GM12878 (cell line): Measurements from ENCODE around the gene CORO2B. TPM values are rescaled to one million over a fixed set of nuclear protein-coding genes. Genes with fewer than 3 reads are reported as not detected.

Experiments used
- ATAC-seq: fragments of 200-7000 bp; cut with Tn5 transposase; 3 replicates; pipeline ENCODE4 v1.9.1; 2020; ENCODE audit warnings: mild to moderate bottlenecking, moderate library complexity
- BruUV-seq: library from RNA; stranded (reverse); fragments of 400-500 nt; replicated peaks from 2 replicates; lab custom pipeline; 2021; lab: Mats Ljungman, UMichigan
- CTCF ChIA-PET: fragments of 300-600 bp; sonication (Branson Sonifier 250); formaldehyde crosslinking; extraction: SDS; loops from one replicate; lab custom pipeline; 2021; ENCODE audit warnings: inconsistent platforms; lab: Yijun Ruan, JAX
- POLR2A ChIA-PET: fragments of 350-600 bp; formaldehyde crosslinking; extraction: SDS; loops from one replicate; lab custom pipeline; 2021; ENCODE audit warnings: inconsistent platforms; lab: Charles Lee
- RAD21 ChIA-PET: fragments of 300-600 bp; sonication (Branson Sonifier 250); formaldehyde crosslinking; loops from one replicate; lab custom pipeline; 2023; ENCODE audit warnings: antibody characterized with exemption; ENCODE audit not compliant: unreplicated experiment; lab: Charles Lee
- SMC1A ChIA-PET: fragments of 300-600 bp; sonication (Branson Sonifier 250); formaldehyde crosslinking; loops from one replicate; lab custom pipeline; 2023; ENCODE audit not compliant: unreplicated experiment, uncharacterized antibody; lab: Charles Lee
- DNase-seq: peaks from one replicate; pipeline ENCODE4 v3.0.0-alpha.2; 2011; ENCODE audit warnings: low read depth, low spot score
- FAIRE-seq: peaks from 3 replicates; lab custom pipeline; 2011; peaks lifted over from hg19 to GRCh38; lab: Jason Lieb, UNC
- H2AFZ ChIP-seq: 2 replicates; pipeline ENCODE4 v1.6.0; 2011; ENCODE audit warnings: low read depth, low read length, control low read depth; ENCODE audit not compliant: control insufficient read depth
- H3K27ac ChIP-seq: 2 replicates; pipeline ENCODE4 v1.5.1; 2011; ENCODE audit warnings: control low read depth; ENCODE audit not compliant: control insufficient read depth, insufficient read depth
- H3K27me3 ChIP-seq, 2 experiments: replicated peaks in 1 of 2; 2 replicates each; pipeline versions ENCODE4 v1.6.0 to v1.6.1; 2011; ENCODE audit warnings: low read length in 1 of 2; ENCODE audit not compliant: control insufficient read depth in 2 of 2, insufficient read depth in 2 of 2
- H3K36me3 ChIP-seq, 2 experiments: 2 replicates each; pipeline ENCODE4 v1.5.1; 2011; ENCODE audit warnings: low read length in 1 of 2; ENCODE audit not compliant: control insufficient read depth in 2 of 2, insufficient read depth in 2 of 2
- H3K4me1 ChIP-seq: 2 replicates; pipeline ENCODE4 v1.6.1; 2011; ENCODE audit warnings: mild to moderate bottlenecking, low read length, moderate library complexity, mixed read lengths; ENCODE audit not compliant: control insufficient read depth, insufficient read depth
- H3K4me2 ChIP-seq: 2 replicates; pipeline ENCODE4 v1.6.0; 2011; ENCODE audit warnings: control low read depth; ENCODE audit not compliant: control insufficient read depth, insufficient read depth
- H3K4me3 ChIP-seq: fragments of 200-600 bp; sonication (generic); 2 replicates; pipeline ENCODE4 v1.5.1; 2016
- H3K79me2 ChIP-seq: 2 replicates; pipeline ENCODE4 v1.6.0; 2011; ENCODE audit warnings: low read length; ENCODE audit not compliant: control insufficient read depth, insufficient read depth
- H3K9ac ChIP-seq: 2 replicates; pipeline ENCODE4 v1.8.0; 2011; ENCODE audit warnings: low read length, control low read depth, mixed read lengths; ENCODE audit not compliant: control insufficient read depth, insufficient read depth
- H3K9me3 ChIP-seq: replicated peaks from 3 replicates; pipeline ENCODE4 v1.5.1; 2011; ENCODE audit warnings: mild to moderate bottlenecking, low read length; ENCODE audit not compliant: control insufficient read depth, insufficient read depth
- H4K20me1 ChIP-seq: 2 replicates; pipeline ENCODE4 v1.6.0; 2011; ENCODE audit not compliant: control insufficient read depth, insufficient read depth
- ATF2 ChIP-seq: IDR thresholded peaks from 2 replicates; pipeline ENCODE4 v1.6.1; 2012; ENCODE audit warnings: low read length, inconsistent platforms
- CBFB ChIP-seq: IDR thresholded peaks from 2 replicates; pipeline ENCODE4 v1.6.1; 2016; ENCODE audit warnings: antibody characterized with exemption, low read depth
- DPF2 ChIP-seq: fragments of 450-650 bp; IDR thresholded peaks from 2 replicates; pipeline ENCODE4 v1.6.1; 2017; ENCODE audit warnings: mild to moderate bottlenecking
- FOS ChIP-seq: IDR thresholded peaks from 3 replicates; pipeline ENCODE4 v1.6.1; 2011; ENCODE audit warnings: borderline replicate concordance; ENCODE audit not compliant: insufficient read length; ENCODE audit errors: extremely low read depth
- IRF3 ChIP-seq: fragments of 450-650 bp; IDR thresholded peaks from 2 replicates; pipeline ENCODE4 v1.6.1; 2014; ENCODE audit warnings: mild to moderate bottlenecking
- IRF5 ChIP-seq: fragments of 450-650 bp; IDR thresholded peaks from 2 replicates; pipeline ENCODE4 v1.6.1; 2017; ENCODE audit warnings: borderline replicate concordance
- KDM1A ChIP-seq: fragments of 200-600 bp; sonication (generic); IDR thresholded peaks from 2 replicates; pipeline ENCODE4 v1.6.1; 2016; ENCODE audit warnings: borderline replicate concordance
- MEF2A ChIP-seq: IDR thresholded peaks from 2 replicates; pipeline ENCODE4 v1.6.1; 2011; ENCODE audit warnings: low read depth, mild to moderate bottlenecking, low read length, moderate library complexity; ENCODE audit not compliant: insufficient read depth
- MEF2B ChIP-seq: fragments of 450-650 bp; IDR thresholded peaks from 2 replicates; pipeline ENCODE4 v1.6.1; 2018; ENCODE audit warnings: mild to moderate bottlenecking, moderate library complexity; ENCODE audit not compliant: partially characterized antibody, poor library complexity, severe bottlenecking
- NFYA ChIP-seq: IDR thresholded peaks from 2 replicates; pipeline ENCODE4 v1.6.1; 2011; ENCODE audit warnings: low read depth, mild to moderate bottlenecking, low read length, improper control_type of control experiment, borderline replicate concordance
- NR2F1 ChIP-seq: fragments of 450-650 bp; conservative IDR thresholded peaks from 2 replicates; pipeline ENCODE4 v1.6.1; 2017; ENCODE audit warnings: mild to moderate bottlenecking
- PAX5 ChIP-seq: IDR thresholded peaks from 2 replicates; pipeline ENCODE4 v1.6.1; 2011; ENCODE audit warnings: low read depth, low read length, borderline replicate concordance
- POLR2A ChIP-seq: IDR thresholded peaks from 2 replicates; pipeline ENCODE4 v1.6.1; 2011; ENCODE audit warnings: low read depth, mild to moderate bottlenecking, low read length
- PRDM15 ChIP-seq: fragments of 450-650 bp; formaldehyde crosslinking; IDR thresholded peaks from 2 replicates; pipeline ENCODE4 v1.4.0; 2020; ENCODE audit warnings: mild to moderate bottlenecking, moderate library complexity
- SMARCA5 ChIP-seq: fragments of 450-650 bp; IDR thresholded peaks from 2 replicates; pipeline ENCODE4 v1.6.1; 2017; ENCODE audit warnings: mild to moderate bottlenecking
- STAT3 ChIP-seq: IDR thresholded peaks from 2 replicates; pipeline ENCODE4 v1.6.1; 2011; ENCODE audit warnings: low read depth, low read length, improper control_type of control experiment
- SUZ12 ChIP-seq: fragments of 200-600 bp; sonication (generic); IDR thresholded peaks from one replicate; pipeline ENCODE4 v1.6.1; 2018; ENCODE audit warnings: antibody characterized with exemption, mild to moderate bottlenecking; ENCODE audit not compliant: unreplicated experiment
- YY1 ChIP-seq: IDR thresholded peaks from 2 replicates; pipeline ENCODE4 v1.6.1; 2011; ENCODE audit warnings: low read depth, mild to moderate bottlenecking, low read length
- ZNF622 ChIP-seq: fragments of 450-650 bp; IDR thresholded peaks from 2 replicates; pipeline ENCODE4 v1.6.1; 2017; ENCODE audit warnings: mild to moderate bottlenecking, inconsistent platforms
- ZZZ3 ChIP-seq: IDR thresholded peaks from 2 replicates; pipeline ENCODE4 v1.6.1; 2011; ENCODE audit warnings: low read depth; ENCODE audit not compliant: control insufficient read depth, insufficient read length
- WGBS: methylation state at CpG from one replicate; pipeline ENCODE4 v1.1.6; 2016; ENCODE audit warnings: low lambda C conversion rate; ENCODE audit not compliant: insufficient replicate concordance, insufficient coverage; ENCODE audit errors: missing lambda C conversion rate; 5-methylcytosine and 5-hydroxymethylcytosine counted together
- in situ Hi-C: fragments of 300-500 bp; cut with MboI; formaldehyde crosslinking; loops from 9 replicates; pipeline ENCODE4 v1.14.3; 2018; ENCODE audit warnings: mixed read lengths
- intact Hi-C: fragments of 100-400 bp; cut with micrococcal nuclease; formaldehyde crosslinking; loops from one replicate; pipeline ENCODE4 v1.14.2; 2022; ENCODE audit not compliant: unreplicated experiment
- polyA plus RNA-seq, 11 experiments: library from polyadenylated mRNA; depleted of rRNA in 4 of 11; unstranded in 6 of 11; stranded (reverse) in 5 of 11; fragments of >200 nt; fragmentation: Nextera tagmentation in 4 of 11; fragmentation: Illumina TruSeq in 1 of 11; extraction: Ambion mirVana in 4 of 11; extraction: Trizol in 1 of 11; gene quantifications; 1 replicate in 1 of 11; 2 replicates in 10 of 11; pipeline versions ENCODE4 v1.2.1 to v1.2.3, GENCODE V29; 2011 to 2016; ENCODE audit warnings: inconsistent platforms in 2 of 11, missing spikeins in 2 of 11, low read depth in 1 of 11
- total RNA-seq, 4 experiments: library from RNA; depleted of rRNA in 3 of 4; stranded (reverse); fragments of >200 nt in 3 of 4; fragmentation: Illumina TruSeq in 1 of 4; extraction: Trizol in 1 of 4; gene quantifications; 2 replicates each; pipeline versions ENCODE4 v1.2.1 to v1.2.3, GENCODE V29; 2013 to 2021

Gene CORO2B
- total and polyA plus RNA-seq, 10 of the 15 experiments (the other 5 are each of a cell fraction or from before 2014, with no cell fraction given): 0.05 to 0.73 (median 0.13) TPM; not detected in 4

GRCh38 chr15:68593341-68593740 lies 14.5 kb downstream of the CORO2B start:
- Histone ChIP-seq H4K20me1 (no peaks in the 10 kb centered on the region), H3K4me3 (no peak overlapping the region), H3K27me3 (peaks cover 3 to 10% of the 10 kb centered on the region in 2 experiments; a peak in 3 of 4 replicates), H3K79me2 (no peaks in the 10 kb centered on the region), H3K4me2 (no peak overlapping the region), H3K27ac (no peak overlapping the region), H3K4me1 (no peaks in the 10 kb centered on the region), H3K9ac (no peak overlapping the region), H3K9me3 (no peaks in the 10 kb centered on the region), H3K36me3 (no peaks in the 10 kb centered on the region), H2AFZ (no peak overlapping the region)
- ATAC-seq (no peak), DNase-seq (no peak), FAIRE-seq (no peak)
- 0% methylated on average over 1 of the region's 1 CpG for WGBS
- SMC1A ChIA-PET: no interaction called here
- intact Hi-C loops: no loop called here
- RAD21 ChIA-PET: no interaction called here
- CTCF ChIA-PET: interaction anchor here (1.5 to 3.0 kb wide), 2 partner anchors 43 to 81 kb away, joined by 5 to 8 read pairs; no protein-coding TSS in a partner anchor
- TF ChIP-seq NR2F1 (no peak), NFYA (no peak), ZNF622 (no peak), FOS (no peak), POLR2A (no peak), SMARCA5 (no peak), YY1 (no peak), MEF2A (no peak), CBFB (no peak), PAX5 (no peak), KDM1A (no peak), STAT3 (no peak), ZZZ3 (no peak), SUZ12 (no peak), MEF2B (no peak), IRF3 (no peak), IRF5 (no peak), DPF2 (no peak), PRDM15 (CRISPR knock-in tag) (no peak), ATF2 (no peak)
- POLR2A ChIA-PET: no interaction called here
- no TSS peak for BruUV-seq
- in situ Hi-C loops: no loop called here
